ENCODE measurements around the gene COPA.
"Not testable (repeated sequence)": the region's sequence is repeated elsewhere in the genome, so short reads cannot be mapped to it uniquely, and the experiment has no call there.

The COPA gene

DNA sequence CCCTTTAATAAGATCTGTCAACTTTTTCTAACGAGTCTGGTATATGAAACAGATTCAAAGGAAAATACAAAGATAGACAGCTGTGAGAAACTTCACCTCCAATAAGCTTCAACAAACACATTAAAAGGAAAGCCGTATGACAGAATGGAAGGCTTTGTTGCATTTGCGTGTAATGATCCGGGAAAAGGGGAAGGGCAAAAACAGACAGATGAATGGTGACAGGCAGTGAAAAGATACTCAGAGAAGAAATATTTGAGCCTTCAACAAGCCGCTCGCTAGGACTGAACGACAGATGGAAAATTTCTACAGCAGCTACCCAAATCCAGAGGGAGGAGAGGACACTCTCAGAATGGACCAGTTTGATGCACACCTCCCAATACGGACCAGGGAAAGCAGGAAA, 14.9 kb downstream of the COPA start:
- no peak overlapping the region for H3K4me3 ChIP-seq (ENCODE audit: low read depth, low read length)

DNA sequence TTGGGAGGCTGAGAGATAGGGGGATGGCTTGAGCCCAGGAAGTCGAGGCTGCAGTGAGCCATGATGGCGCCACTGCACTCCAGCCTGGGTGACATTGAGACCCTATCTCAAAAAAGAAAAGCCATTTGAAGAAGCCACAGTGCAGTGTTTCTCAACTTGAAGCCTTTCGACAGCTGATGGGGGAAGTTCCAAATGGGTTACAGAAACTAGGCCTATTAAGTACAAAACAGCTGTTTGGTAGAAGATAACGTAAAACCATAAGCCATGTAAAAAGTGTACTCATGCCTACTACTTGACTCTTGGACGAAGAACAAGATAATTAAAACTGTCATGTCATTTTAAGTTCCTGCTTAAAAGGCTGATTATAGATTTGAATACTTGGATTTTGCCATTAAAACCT, 16.6 kb downstream of the COPA start:
- no peak overlapping the region for H3K4me3 ChIP-seq (ENCODE audit: low read depth, low read length)

DNA sequence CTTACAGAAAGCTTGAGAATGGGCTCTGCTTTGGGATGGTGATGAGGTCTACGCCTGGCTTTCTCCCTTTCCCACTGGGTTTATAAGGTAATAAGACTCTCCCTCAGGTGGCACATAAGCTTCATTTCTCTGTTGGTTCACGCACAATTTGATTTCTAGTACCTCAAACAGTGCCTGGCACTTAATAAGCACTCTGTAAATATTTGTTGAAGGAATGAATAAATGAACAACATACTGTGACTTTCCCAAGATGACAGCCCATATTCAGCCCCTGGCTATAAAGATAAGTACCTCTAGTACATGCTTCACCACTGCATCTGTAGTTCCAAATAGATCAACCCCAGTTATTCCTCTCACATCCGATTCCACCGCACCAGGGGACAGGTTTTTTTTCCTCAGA, 17.8 kb downstream of the COPA start:
- no peak overlapping the region for H3K4me3 ChIP-seq (ENCODE audit: low read depth, low read length)

DNA sequence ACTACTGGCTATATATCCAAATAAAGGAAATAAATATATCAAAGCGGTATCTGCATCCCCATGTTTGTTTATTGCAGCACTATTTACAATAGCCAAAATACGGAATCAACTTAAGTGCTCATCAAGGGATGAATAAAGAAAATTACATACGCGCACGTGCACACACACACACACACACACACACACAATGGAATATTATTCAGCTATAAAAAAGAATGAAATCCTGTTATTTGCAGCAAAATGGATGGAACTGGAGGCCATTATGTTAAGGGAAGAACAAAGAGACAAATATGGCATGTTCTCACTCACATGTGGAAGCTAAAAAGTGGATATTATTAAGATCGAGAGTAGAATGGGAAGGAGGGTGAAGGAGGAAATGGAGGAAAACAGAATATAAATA, 20.2 kb downstream of the COPA start:
- no peak overlapping the region for H3K4me3 ChIP-seq (ENCODE audit: low read depth, low read length)

DNA sequence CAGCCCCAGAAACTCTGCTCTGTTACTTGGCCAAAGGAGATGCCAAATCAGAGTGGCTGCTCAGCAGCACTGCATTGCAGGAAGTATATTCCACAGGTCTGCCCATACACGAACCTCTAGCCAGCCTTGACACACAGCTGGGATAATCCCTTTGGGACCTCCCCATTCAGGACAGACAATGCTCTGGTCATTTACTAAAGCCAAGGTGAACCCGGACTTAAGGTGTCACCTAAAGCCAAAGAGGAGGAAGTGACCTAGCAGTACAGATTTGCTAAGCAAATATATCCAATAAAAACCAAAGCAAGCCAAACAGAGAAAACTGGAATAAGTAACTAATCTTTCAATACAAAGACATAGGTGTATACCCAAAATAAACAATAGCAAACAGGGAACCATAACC, 27.7 kb downstream of the COPA start:
- no peak overlapping the region for H3K4me3 ChIP-seq (ENCODE audit: low read depth, low read length)

DNA sequence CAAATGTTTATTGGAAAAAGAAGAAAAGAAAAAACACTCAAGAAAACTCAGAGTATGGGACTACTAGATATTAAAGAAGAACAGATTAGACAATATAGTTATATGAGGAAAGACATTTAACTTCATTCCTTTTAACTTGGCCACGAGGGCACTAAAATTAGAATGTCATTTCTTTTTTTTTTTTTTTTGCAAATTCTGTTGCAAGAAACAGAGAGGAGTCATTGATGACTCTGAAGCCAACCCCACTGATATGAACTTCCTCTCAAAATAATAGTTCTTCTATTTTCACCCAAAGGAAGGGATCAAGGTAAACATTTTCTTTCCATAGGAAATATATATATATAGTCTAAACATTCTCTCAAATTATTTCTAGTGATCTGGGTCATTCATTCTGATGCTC, 33.5 kb downstream of the COPA start:
- H3K4me3 ChIP-seq (ENCODE audit: low read depth, low read length): no peak overlapping the region

DNA sequence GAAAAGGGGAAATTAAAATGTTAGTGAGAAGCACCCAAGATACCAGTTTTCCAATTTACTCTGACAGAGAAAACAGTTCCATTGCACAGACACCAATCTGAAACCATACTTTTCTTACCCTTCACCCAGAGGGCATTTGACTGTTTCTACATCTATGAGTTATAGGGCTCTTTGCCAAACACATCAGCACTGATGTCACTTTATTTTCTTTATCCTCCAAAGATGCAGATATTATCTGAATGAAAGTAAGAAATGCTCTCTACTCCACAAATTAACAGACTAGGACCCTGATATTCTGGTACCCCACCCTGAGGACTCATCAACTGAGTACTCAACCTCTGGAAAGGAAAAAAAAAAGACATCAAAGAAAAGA, 33.9 kb downstream of the COPA start:
- H3K4me3 ChIP-seq (ENCODE audit: low read depth, low read length): no peak overlapping the region

DNA sequence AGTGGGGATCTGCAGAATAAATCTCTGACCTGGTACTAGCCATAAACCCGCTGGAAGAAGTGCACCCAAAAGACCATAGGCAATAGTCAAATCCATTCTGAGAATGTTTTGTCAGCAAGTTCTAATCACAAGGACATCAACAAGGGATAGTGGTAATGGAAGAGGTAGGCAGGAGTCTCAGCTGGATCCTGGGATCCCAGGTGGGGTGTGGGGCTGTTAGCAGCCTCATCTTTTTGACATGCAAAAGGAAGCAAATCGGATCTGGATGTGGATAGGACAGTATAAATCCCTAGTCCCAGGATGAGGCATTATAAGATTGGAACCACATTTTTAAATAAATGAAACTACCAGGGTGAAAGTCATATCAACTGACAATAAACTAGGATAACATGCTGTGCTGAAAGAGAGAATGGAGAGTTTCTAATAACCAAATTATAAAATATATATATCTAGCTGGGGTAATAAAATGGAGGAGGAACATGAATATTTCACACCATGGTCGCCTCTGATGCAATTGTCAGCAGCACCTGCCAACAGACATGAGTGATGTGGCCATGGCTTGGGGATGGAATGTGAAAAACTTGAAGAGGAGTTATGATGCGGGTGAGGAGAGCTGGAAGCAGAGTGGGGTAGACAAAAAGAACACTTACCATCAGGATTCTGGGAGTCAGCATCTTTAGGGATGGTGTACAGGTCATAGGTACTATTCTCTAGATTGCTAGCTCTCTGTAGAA, 34.4 kb downstream of the COPA start:
- H3K4me3 ChIP-seq (ENCODE audit: low read depth, low read length): no peak overlapping the region

DNA sequence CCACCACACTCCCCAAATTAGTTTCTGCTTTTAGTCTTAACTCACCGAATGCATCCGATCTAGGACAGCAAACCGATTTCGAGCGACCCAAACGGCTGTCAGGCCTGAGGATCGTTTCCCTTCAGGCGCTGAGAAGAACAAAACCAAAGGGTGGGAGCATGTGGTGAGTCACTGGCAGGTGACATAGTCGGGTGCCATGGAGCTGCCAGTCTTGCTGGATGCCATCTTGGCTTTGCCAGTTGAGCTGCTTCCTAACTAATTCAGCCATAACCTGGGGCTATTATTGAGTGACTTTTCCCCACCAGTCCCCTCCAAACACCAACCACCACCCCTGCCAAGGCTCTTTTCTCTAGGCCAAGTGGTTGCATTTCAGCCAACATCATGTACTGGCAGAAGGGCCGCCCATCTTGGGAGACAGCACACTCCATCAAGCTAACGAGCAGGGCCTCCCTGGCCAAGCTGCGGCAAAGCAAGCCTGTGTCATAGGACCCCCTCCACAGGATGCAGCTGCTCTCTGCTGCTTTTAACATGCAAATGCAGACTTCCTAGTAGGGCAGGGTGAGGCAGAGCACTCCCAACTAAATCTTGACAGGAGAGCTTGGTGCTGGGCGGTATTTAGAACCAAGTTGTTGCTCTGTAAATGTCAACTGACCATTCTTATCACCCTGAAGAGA, 35.8 kb downstream of the COPA start:
- H3K4me3 ChIP-seq (ENCODE audit: low read depth, low read length): no peak overlapping the region

DNA sequence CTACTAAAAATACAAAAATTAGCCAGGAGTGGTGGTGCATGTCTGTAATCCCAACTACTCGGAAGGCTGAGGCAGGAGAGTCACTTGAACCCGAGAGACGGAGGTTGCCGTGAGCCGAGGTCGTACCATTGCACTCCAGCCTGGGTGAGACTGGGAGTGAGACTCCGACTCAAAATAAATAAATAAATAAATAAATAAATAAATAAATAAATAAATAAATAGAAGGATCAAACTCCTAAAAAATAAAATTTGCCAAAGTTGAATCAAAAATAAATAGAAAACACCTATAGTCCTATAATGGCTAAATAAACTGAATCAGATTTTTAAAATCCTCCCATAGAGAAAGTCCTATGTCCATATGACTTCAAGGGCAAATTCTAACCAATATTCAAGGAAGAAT, 42.9 kb downstream of the COPA start:
- H3K4me3 ChIP-seq (ENCODE audit: low read depth, low read length): no peak overlapping the region

DNA sequence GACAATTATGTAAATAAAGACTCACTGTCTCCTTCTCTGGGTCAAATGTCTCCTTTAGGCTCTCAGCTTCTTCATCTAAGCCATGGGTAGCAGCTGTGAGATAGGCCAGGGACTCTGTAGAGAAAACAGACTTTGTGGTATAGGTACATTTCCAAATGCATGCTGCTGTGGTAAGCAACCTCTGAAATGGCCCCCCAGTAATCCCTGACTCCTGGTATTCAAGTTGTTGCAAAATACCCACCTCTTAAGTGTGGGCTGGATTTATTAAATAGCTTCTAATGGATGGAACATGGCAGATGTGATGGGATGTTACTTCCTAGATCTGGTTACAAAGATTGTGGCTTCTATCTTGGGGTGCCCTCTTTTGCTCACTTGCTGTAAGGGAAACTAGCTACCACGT, 47.0 kb downstream of the COPA start:
- H3K4me3 ChIP-seq (ENCODE audit: low read depth, low read length): no peak overlapping the region

DNA sequence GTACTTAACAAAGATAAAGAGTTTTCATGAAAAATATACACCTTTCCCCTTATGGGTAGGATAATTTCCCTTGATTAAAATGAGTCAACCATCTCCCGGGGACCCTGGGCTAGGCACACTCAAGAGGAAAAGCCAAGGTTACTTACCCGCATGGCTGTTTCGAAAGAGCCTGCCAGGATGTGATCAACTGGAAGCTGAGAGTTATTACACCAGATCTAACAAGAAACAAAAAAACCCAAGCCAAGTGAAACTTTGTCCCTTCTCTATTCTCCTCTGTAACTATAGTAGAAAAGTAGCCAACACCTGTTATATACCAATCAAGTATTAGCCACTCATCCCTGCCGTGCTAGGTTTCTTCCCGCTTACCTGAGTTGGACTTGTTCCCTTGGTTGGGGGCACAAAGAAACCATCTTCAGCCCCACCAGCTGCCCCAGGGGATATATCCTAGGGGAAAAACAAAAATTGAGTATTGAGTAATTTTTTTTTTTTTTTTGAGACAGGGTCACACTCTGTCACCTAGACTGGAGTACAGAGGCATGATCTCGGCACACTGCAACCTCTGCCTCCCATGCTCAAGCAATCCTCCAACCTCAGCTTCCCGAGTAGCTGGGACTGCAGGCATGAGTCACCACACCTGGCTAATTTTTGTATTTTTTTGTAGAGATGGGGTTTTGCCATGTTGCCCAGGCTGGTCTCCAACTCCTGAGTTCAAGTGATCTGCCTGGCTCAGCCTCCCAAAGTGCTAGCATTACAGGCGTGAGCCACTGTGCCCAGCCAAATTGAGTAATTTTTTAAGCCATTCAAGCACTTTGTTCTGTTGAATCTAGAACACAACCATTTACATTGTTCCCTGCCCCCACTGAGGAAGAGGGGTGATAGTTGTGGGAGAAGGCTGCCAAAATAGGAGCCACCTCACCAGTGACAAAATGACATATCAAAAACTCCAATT, 49.8 kb downstream of the COPA start:
- H3K4me3 ChIP-seq (ENCODE audit: low read depth, low read length): no peak overlapping the region

DNA sequence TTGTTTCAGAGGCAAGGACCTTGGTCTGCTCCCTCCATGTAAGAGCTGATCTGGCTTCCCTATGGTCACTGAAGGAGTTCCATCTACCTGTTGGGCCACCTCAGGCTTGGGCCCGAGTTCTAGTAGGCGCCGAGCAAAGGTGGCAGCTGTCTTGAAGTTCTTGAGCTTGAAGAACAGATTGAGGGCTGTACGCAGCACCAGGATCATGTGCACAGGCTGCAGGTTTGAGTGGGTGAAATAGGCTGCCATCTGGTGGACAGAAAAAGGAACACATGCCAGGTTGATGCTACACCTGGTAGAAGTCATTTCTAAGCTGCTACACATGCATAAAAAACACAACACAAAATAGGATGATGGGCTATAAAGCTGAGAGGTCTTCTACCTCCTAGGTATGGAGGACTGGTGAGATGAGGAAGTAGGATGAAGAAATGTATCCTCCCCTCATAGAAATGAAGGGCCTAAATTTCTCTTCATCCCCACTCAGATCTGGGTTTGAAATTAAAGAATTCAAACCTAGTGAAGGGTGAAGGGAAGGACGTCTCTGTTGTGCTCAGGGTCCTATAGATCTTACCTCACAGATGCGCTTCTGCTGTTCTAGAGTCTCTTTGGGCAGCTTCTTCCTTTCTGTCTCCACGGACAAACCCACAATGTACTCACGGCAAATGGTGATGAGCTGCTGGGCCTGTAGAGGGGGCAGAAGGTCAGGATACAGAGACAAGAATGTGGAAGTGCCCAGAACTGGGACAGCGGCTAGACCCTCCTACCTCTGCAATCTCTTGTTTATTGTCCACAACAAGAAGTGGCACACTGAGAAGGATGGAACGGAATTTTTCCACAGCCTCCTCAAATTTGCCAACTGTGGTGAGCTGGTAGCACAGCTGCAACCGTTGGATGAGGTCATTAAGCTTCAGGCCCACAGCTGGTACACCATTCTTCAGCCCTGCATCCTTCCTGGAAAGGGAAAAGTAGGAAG, 51.5 kb downstream of the COPA start:
- H3K4me3 ChIP-seq (ENCODE audit: low read depth, low read length): no peak overlapping the region

DNA sequence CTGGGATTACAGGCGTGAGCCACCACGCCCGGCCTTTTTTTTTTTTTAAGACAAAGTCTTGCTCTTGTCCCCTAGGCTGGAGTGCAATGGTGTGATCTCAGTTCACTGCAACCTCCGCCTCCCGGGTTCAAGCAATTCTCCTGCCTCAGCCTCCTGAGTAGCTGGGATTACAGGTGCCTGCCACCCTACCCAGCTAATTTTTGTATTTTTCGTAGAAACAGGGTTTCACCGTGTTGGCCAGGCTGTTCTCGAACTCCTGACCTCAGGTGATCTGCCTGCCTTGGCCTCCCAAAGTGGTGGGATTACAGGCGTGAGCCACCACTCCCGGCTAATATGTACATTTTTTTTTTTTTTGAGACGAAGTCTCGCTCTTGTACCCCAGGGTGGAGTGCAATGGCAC, 55.3 kb downstream of the COPA start:
- not testable (repeated sequence) for H3K4me3 ChIP-seq (ENCODE audit: low read depth, low read length)

DNA sequence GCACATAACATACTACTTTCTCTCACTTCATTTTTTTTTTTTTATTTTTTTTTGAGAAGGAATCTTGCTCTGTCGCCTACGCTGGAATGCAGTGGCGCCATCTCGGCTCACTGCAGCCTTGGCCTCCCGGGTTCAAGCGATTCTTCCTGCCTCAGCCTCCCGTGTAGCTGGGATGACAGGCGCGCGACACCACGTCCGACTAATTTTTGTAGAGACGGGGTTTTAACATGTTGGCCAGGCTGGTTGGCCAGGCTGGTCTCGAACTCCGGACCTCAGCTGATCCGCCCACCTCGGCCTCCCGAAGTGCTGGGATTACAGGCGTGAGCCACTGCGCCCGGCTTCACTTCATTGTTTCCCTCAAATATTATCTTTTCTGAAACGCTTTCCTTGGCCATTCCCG, 57.5 kb downstream of the COPA start:
- H3K4me3 ChIP-seq (ENCODE audit: low read depth, low read length): peak overlapping the region; percentile 93

DNA sequence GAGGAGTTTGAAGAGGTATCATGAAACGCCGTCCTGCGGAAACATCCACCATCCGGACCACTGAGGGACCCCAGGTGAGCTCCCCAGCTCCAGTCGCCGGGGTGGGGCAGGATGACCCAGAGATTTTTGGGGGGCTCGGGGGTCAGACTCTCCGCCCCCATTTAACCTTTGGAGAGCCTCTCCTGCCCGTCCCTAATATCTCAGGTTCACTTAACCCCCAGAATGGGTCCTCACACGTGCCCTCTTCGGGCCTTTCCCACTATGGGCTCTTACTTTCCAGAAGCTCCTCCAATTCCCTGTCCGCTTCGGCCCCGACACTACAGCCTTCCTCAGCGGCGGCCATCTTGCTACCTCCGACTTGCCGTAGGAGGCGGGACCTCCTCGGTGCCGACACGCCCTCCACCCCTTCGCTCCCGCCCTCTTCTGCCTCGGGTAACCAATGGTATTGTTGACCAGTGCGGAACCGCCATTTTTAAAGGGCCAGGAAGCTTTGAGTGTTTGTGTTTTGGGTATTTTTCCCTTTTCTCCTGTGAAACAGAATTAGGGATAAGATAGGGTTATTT, 58.2 kb downstream of the COPA start, which contains the start of gene PEX19:
Gene PEX19, minus strand, starts transcription at position 352 of the 563 bp plus-strand sequence. Its CDS starts 9 bp downstream, at position 343.
- peak within 1 kb of the TSS; percentile 93 for H3K4me3 ChIP-seq (ENCODE audit: low read depth, low read length)

DNA sequence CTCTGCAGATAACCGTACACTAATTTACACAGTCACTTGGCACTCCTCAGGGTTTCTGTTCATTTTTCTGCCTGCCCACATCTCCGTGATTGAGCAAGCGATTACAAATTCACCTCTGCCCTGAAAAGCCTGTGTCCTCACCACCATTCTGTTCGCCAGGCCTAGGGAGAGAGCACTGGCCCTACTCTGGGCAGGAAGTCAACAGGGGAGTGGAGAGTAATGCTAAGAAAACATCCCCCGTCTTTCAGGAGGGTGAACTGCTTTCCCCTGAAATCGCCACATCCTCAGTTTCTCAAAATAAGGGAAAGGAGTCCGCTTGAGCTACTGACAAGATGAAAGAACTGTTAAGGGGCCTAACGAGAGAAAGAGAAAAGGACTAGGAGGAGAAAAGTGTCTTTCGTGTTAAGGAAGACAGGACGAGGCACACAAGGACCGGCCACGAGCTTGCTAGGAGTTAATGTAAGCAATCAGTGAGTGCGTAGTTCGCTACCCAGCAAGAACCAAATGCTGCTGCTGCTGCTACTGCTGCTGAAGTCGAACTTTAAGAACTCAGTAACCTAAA, 58.7 kb downstream of the COPA start:
- peak overlapping the region; percentile 93 for H3K4me3 ChIP-seq (ENCODE audit: low read depth, low read length)

DNA sequence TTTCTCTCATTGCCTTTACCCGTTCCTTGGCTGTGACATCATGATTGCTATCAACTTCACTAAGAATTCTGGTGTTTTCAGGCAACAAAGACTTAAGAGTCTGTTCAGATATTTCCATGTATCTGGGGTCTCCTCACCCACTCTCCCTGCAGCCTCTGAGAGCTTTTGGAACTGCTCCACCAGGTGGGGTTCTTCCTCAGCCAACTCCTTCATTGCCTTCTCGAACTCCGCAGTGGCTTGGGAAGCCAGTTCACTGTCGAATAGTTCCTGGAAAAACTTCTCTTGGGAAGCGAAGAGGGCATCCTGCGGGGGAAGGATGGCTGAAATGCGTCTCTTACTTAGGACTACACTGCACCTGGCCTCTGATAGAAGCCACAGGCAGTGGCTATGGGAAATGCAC, 60.2 kb downstream of the COPA start:
- H3K4me3 ChIP-seq (ENCODE audit: low read depth, low read length): no peak overlapping the region

DNA sequence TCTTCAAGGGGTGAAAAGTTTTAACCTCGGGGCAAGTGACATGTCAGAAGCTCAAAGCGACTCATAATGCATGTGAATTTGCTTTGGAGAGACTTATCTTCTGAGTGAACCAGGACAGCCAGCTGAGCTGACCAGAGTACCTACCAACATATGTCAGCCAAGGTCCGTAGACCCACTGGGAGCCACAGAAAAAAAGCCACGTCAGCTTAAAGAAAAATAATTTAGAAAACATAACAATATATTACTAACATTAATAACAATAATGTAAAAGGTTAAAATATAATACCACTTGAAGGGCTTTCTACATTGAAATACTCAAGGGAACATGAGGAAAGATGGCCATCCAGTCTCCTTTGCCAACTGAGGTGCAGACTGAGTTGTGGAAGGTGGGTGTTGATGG, 65.1 kb downstream of the COPA start:
- H3K4me3 ChIP-seq (ENCODE audit: low read depth, low read length): no peak overlapping the region

DNA sequence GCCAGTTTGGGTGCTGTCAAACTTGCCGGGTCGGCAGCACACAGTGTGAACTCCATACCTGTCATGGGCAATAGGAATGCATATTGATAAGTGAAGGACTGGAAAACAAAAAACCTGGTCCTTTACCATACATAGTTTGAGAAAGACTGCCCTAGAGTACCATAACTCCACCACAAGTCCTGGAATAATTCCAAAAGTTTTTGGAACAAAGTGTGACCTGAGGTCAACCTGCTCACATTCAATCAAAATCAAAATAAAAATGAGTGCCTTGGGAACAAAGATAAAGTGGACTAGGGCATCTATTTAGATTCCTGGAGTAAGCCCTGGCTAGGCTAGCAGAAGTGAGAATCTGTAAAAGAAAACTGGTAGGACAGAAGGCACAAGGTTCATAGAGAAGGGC, 65.7 kb downstream of the COPA start:
- H3K4me3 ChIP-seq (ENCODE audit: low read depth, low read length): no peak overlapping the region
